ENCODE results near the gene DIP2C.
"Not testable (repeated sequence)": the region's sequence is repeated elsewhere in the genome, so short reads cannot be mapped to it uniquely, and the experiment has no call there.

DIP2C gene

GRCh38 chr10:639751-640672, 49.5 kb downstream of the DIP2C start:
- no peak for DNase-seq (ENCODE audit: low read depth)

DNA sequence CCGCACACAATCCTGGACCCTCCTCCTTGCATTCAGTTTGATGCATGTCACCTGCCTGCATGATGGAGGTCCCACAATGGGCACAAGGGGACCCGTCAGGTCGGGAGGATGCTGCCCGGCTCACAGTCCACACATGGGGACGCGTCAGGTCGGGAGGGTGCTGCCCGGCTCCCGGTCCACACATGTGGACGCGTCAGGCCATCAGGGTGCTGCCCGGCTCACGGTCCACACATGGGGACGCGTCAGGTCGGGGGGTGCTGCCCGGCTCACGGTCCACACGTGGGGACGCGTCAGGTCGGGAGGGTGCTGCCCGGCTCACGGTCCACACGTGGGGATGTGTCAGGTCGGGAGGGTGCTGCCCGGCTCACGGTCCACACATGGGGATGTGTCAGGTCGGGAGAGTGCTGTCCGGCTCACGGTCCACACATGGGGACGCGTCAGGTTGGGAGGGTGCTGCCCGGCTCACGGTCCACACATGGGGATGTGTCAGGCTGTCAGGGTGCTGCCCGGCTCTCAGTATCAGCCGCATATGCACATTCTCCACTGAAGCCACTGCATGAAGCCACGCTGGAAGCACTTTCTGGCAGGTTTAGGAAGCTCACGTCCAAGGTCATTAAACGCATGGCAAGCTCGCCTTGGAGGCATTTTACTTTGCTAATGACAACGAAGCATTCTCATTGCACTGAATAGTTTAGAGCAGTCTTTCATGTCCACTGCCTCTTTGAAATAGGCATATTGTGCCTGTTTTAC, 50.3 kb downstream of the DIP2C start:
- DNase-seq (ENCODE audit: low read depth) = no peak

DNA sequence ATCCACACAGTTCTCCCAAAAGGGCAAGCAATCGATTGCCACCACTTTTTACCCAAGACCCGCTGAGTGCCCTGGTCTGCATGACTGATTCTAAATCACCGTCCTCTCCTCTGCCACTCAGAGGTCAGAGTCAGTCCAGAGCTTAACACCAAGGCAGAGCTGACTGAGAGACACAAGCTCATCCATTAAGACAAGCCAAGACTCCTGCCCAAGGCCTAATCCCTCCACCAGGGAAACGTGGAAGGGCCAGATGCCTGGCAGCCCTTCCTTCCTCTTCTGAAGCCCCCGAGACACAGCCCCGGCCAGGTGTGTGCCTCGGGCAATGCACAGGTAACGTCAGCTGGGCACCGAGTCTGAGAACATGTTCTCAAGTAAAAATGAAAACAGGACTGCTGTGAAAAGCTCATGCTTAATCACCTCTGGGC, 51.7 kb downstream of the DIP2C start:
- DNase-seq (ENCODE audit: low read depth) = no peak

- no peak for DNase-seq (ENCODE audit: low read depth)
These were observed 52.2 kb downstream of the DIP2C start for GRCh38 chr10:637221-637620.

GRCh38 chr10:636769-637168, 52.7 kb downstream of the DIP2C start:
- DNase-seq (ENCODE audit: low read depth) = no peak

- DNase-seq (ENCODE audit: low read depth) = no peak
These were observed 53.3 kb downstream of the DIP2C start for GRCh38 chr10:636016-636730.

- no peak for DNase-seq (ENCODE audit: low read depth)
These were observed 54.2 kb downstream of the DIP2C start for GRCh38 chr10:635088-635861.

GRCh38 chr10:634256-634655, 55.2 kb downstream of the DIP2C start:
- DNase-seq (ENCODE audit: low read depth) = no peak

GRCh38 chr10:633279-634245, 55.9 kb downstream of the DIP2C start:
- DNase-seq (ENCODE audit: low read depth) = no peak

GRCh38 chr10:632807-633177, 56.7 kb downstream of the DIP2C start:
- not testable (repeated sequence) for DNase-seq (ENCODE audit: low read depth)

GRCh38 chr10:632155-632806, 57.2 kb downstream of the DIP2C start:
- DNase-seq (ENCODE audit: low read depth) = not testable (repeated sequence)

DNA sequence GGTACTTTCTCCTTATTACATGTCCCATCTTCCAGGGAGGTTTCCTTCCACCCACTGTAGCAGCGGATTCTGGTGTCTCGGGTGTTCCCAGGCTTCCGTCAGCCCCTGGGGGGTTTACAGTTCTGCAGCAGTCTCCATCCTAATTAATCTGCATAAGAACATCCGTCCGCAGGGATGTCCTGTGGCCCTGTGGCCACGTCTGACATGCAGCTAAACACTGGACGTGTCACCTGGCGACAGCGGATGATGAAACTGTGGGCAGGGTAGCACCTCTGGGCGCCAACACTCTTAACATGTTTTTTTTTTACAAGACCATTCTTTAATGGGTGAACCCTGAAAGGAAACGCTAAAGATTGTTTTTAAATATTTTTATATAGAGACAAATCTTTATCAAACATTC, 58.2 kb downstream of the DIP2C start:
- DNase-seq (ENCODE audit: low read depth) = no peak

DNA sequence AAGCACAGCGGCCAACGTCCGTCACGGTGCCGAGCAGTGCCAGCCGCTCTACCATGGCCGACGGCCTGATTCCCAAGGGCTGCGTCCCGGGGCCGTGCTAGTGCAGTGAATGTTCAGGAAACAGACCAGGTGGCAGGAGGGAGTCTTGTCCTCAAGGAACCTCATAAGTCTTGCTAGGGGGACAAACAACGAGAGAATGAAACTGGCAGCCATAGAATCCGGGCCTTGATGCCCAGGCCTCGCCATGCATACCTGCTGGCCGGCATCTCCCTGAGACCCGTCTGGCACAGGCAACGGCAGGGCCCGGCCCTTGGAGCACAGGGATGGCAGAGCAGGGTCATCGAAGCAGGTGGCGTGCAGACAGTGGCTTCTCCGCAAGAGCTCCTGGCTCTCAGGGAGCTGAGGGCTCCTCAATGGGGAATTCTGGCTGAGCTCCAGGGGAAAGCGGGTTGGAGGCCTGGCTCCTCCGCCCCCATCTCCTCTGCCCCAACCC, 58.8 kb downstream of the DIP2C start:
- DNase-seq (ENCODE audit: low read depth) = no peak

DNA sequence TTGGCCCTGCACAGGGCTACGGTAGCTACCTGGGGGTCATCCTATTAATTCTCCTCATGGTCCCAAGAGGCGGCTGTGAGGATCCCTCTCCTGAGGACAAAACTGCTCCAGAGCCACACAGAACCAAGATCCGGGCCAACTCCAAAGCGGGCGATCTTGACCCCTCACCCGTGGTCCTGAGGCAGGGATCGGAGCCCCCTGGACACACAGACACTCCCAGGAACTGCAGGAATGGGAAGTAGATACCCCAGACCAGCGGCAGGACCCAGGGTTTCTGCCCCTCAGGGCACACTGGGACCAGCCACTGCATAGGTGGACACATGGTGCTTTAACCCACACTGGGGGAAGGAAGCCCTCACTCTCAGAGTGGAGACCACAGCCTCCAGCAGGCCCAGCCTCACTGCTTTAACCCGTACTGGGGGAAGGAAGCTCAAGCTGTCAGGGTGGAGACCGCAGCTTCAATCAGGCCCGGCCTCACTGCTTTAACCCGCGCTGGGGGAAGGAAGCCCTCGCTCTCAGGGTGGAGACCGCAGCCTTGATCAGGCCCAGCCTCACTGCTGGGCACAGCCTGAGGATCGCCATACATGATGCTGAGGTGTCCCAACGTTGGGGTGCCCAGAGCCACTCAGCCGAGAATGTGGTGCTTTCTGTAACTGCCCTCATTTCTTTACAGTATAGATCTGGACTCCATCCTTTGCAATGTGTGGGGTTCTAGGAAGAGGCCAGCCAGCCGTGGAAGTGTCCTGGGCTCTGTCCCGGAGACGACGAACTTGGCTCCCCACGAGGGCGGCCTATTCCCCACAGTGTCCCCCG, 60.1 kb downstream of the DIP2C start:
- DNase-seq (ENCODE audit: low read depth) = no peak

GRCh38 chr10:628386-629045, 61.0 kb downstream of the DIP2C start:
- no peak for DNase-seq (ENCODE audit: low read depth)

DNA sequence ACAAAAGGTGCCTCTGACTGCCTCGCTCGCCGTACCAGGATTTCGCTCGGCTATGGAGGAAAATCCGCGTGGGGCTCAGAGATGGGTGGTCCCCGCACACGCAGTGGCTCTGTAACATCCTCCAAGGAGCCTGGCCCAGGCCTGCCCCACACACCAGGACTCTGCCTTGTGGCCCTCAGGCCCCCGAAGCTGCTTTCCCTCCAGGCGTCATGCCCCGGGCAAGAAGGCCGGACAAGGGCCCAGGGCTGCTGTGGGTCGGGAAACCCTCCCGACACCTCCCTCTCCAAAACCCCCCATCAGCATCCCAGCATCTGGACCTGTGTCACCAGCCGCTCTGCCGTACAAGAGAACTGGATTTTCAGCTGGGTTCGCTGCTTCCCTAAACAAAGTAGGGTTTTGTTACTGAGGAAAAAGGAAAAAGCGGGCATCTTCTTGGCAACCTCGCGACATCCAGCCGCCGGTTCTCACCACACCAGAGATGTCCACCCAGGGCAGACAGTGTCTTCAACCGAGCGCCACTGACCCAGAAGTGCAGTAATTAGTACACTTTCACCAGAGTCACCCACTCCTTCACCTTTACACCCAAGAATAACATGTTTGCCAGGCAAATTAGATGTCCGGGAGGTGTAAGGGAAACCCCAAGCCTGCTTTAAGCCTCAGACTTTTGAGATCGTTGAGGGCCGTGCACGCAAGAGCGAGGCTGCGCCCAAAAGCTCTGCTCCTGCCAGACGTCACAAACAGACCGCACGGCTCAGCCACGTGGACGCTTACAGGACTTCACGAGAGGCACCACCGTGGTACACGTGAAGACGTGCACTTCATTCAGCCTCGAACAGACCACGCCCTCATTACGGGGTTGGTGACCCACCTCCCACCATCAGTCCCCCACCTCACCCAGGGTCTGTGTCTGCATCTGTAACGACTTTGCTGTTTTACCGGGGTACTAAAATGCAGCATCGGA, 62.2 kb downstream of the DIP2C start:
- DNase-seq (ENCODE audit: low read depth) = no peak
